PC-9 (cell line): ENCODE results near the gene ALPG.

Source experiments
- EZH2 ChIP-seq: fragments of 200-600 bp; sonication (generic); IDR thresholded peaks from 2 replicates; pipeline ENCODE4 v1.8.0; 2017; ENCODE audit warnings: antibody characterized with exemption, low read depth
- TF ChIP-seq, protein P1 (sequence below): fragments of 200-600 bp; sonication (generic); conservative IDR thresholded peaks from 2 replicates; pipeline ENCODE4 v1.6.1; 2017; ENCODE audit warnings: mixed run types, antibody characterized with exemption, mild to moderate bottlenecking, moderate library complexity

DNA sequence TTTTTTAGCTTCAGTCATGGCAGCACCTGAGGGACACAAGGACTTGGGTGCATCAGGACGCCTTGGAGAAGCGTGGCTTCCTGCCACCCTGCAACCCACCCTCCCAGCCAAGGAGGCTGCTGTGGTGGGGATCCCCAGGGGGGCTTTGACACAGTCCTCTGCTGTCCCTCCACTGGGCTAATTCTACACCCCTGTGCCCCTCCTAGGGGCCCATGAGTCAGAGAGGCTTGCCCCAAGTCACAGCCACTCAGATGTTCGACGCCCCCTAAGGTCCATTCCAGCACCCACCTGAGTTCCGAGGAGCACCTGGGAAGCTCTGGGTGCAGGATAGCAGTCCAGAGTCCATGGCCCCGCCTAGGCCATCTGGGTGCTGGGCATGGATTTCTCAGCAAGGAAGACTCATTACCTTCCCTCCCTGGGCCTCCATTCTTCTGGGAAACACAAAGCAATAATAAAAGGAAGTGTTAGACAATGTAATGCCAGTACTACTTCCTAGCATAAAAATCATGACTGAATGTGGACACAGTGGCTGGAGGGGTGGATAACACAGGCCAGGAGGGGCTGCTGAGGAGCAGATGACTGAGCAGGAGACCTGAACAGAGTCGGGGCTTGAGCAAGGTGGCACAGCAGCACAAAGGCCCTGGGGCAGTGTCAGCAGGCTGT lies 3.7 kb downstream of the ALPG start:
- no peak for TF ChIP-seq EZH2
- TF ChIP-seq, protein P1, sequence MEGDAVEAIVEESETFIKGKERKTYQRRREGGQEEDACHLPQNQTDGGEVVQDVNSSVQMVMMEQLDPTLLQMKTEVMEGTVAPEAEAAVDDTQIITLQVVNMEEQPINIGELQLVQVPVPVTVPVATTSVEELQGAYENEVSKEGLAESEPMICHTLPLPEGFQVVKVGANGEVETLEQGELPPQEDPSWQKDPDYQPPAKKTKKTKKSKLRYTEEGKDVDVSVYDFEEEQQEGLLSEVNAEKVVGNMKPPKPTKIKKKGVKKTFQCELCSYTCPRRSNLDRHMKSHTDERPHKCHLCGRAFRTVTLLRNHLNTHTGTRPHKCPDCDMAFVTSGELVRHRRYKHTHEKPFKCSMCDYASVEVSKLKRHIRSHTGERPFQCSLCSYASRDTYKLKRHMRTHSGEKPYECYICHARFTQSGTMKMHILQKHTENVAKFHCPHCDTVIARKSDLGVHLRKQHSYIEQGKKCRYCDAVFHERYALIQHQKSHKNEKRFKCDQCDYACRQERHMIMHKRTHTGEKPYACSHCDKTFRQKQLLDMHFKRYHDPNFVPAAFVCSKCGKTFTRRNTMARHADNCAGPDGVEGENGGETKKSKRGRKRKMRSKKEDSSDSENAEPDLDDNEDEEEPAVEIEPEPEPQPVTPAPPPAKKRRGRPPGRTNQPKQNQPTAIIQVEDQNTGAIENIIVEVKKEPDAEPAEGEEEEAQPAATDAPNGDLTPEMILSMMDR: no peak
